Measurements from ENCODE around the gene PISD.

Gene PISD

GRCh38 chr22:31637891-31638618, 24.0 kb downstream of the PISD start:
- Histone ChIP-seq H3K4me1 (ENCODE audit: control insufficient read depth in 2 of 2, insufficient read depth in 2 of 2, low read length in 2 of 2) (peaks cover 9 to 19% of the 10 kb centered on the region in 2 donors), H3K9ac (ENCODE audit: low read depth in 1 of 2, low read length in 2 of 2) (peak overlapping the region; percentile 19 to 24), H3K27me3 (ENCODE audit: control insufficient read depth in 2 of 2, insufficient read depth in 2 of 2, low read length in 2 of 2) (no peaks in the 10 kb centered on the region), H3K36me3 (ENCODE audit: control insufficient read depth in 2 of 2, insufficient read depth in 2 of 2, low read length in 2 of 2) (peaks cover 0 to 12% of the 10 kb centered on the region in 2 donors), H3K27ac (ENCODE audit: low read depth in 2 of 2, low read length in 2 of 2) (peak overlapping the region; percentile 42 to 81), H3K9me3 (ENCODE audit: control insufficient read depth in 2 of 2, low read length in 2 of 2) (no peaks in the 10 kb centered on the region), H3K4me3 (ENCODE audit: low read length in 2 of 2) (peak overlapping the region; percentile 10 to 54)

- Histone ChIP-seq H3K36me3 (ENCODE audit: control insufficient read depth in 2 of 2, insufficient read depth in 2 of 2, low read length in 2 of 2) (peaks cover 0 to 12% of the 10 kb centered on the region in 2 donors), H3K9me3 (ENCODE audit: control insufficient read depth in 2 of 2, low read length in 2 of 2) (no peaks in the 10 kb centered on the region), H3K4me3 (ENCODE audit: low read length in 2 of 2) (peak overlapping the region in 1 of 2 donors; percentile 54), H3K4me1 (ENCODE audit: control insufficient read depth in 2 of 2, insufficient read depth in 2 of 2, low read length in 2 of 2) (peaks cover 9 to 19% of the 10 kb centered on the region in 2 donors), H3K27ac (ENCODE audit: low read depth in 2 of 2, low read length in 2 of 2) (peak overlapping the region; percentile 42 to 81), H3K27me3 (ENCODE audit: control insufficient read depth in 2 of 2, insufficient read depth in 2 of 2, low read length in 2 of 2) (no peaks in the 10 kb centered on the region), H3K9ac (ENCODE audit: low read depth in 1 of 2, low read length in 2 of 2) (peak overlapping the region in 1 of 2 donors; percentile 41)
Measured at GRCh38 chr22:31637447-31637890, 24.5 kb downstream of the PISD start.

GRCh38 chr22:31635638-31636306, 26.2 kb downstream of the PISD start:
- Histone ChIP-seq H3K4me3 (ENCODE audit: low read length in 2 of 2) (no peak overlapping the region), H3K27me3 (ENCODE audit: control insufficient read depth in 2 of 2, insufficient read depth in 2 of 2, low read length in 2 of 2) (no peaks in the 10 kb centered on the region), H3K9me3 (ENCODE audit: control insufficient read depth in 2 of 2, low read length in 2 of 2) (no peaks in the 10 kb centered on the region), H3K27ac (ENCODE audit: low read depth in 2 of 2, low read length in 2 of 2) (peak overlapping the region in 1 of 2 donors; percentile 16), H3K4me1 (ENCODE audit: control insufficient read depth in 2 of 2, insufficient read depth in 2 of 2, low read length in 2 of 2) (peaks cover 14 to 27% of the 10 kb centered on the region in 2 donors), H3K36me3 (ENCODE audit: control insufficient read depth in 2 of 2, insufficient read depth in 2 of 2, low read length in 2 of 2) (peaks cover 0 to 6% of the 10 kb centered on the region in 2 donors), H3K9ac (ENCODE audit: low read depth in 1 of 2, low read length in 2 of 2) (no peak overlapping the region)

GRCh38 chr22:31631436-31631835, 30.6 kb downstream of the PISD start:
- peaks cover 0 to 3% of the 10 kb centered on the region in 2 donors for H3K36me3 ChIP-seq (ENCODE audit: control insufficient read depth in 2 of 2, insufficient read depth in 2 of 2, low read length in 2 of 2)
- H3K4me3 ChIP-seq (ENCODE audit: low read length in 2 of 2), result peak overlapping the region; percentile 67 to 76
- H3K9me3 ChIP-seq (ENCODE audit: control insufficient read depth in 2 of 2, low read length in 2 of 2), result no peaks in the 10 kb centered on the region
- H3K4me1 ChIP-seq (ENCODE audit: control insufficient read depth in 2 of 2, insufficient read depth in 2 of 2, low read length in 2 of 2), result peaks cover 25 to 36% of the 10 kb centered on the region in 2 donors
- H3K9ac ChIP-seq (ENCODE audit: low read depth in 1 of 2, low read length in 2 of 2), result no peak overlapping the region
- H3K27ac ChIP-seq (ENCODE audit: low read depth in 2 of 2, low read length in 2 of 2), result peak overlapping the region in 1 of 2 donors; percentile 76
- no peaks in the 10 kb centered on the region for H3K27me3 ChIP-seq (ENCODE audit: control insufficient read depth in 2 of 2, insufficient read depth in 2 of 2, low read length in 2 of 2)

- Histone ChIP-seq H3K36me3 (ENCODE audit: control insufficient read depth in 2 of 2, insufficient read depth in 2 of 2, low read length in 2 of 2) (peaks cover 0 to 3% of the 10 kb centered on the region in 2 donors), H3K9ac (ENCODE audit: low read depth in 1 of 2, low read length in 2 of 2) (peak overlapping the region; percentile 63 to 65), H3K9me3 (ENCODE audit: control insufficient read depth in 2 of 2, low read length in 2 of 2) (no peaks in the 10 kb centered on the region), H3K27me3 (ENCODE audit: control insufficient read depth in 2 of 2, insufficient read depth in 2 of 2, low read length in 2 of 2) (no peaks in the 10 kb centered on the region), H3K4me1 (ENCODE audit: control insufficient read depth in 2 of 2, insufficient read depth in 2 of 2, low read length in 2 of 2) (peaks cover 30 to 43% of the 10 kb centered on the region in 2 donors), H3K27ac (ENCODE audit: low read depth in 2 of 2, low read length in 2 of 2) (peak overlapping the region; percentile 60 to 76), H3K4me3 (ENCODE audit: low read length in 2 of 2) (peak overlapping the region; percentile 67 to 76)
Measured at GRCh38 chr22:31630331-31631329, 31.4 kb downstream of the PISD start.

GRCh38 chr22:31629741-31630184, 32.3 kb downstream of the PISD start:
- H3K27me3 ChIP-seq (ENCODE audit: control insufficient read depth in 2 of 2, insufficient read depth in 2 of 2, low read length in 2 of 2), result no peaks in the 10 kb centered on the region
- H3K36me3 ChIP-seq (ENCODE audit: control insufficient read depth in 2 of 2, insufficient read depth in 2 of 2, low read length in 2 of 2), result peaks cover 0 to 3% of the 10 kb centered on the region in 2 donors
- H3K27ac ChIP-seq (ENCODE audit: low read depth in 2 of 2, low read length in 2 of 2), result peak overlapping the region; percentile 23 to 76
- peak overlapping the region; percentile 63 to 65 for H3K9ac ChIP-seq (ENCODE audit: low read depth in 1 of 2, low read length in 2 of 2)
- H3K4me3 ChIP-seq (ENCODE audit: low read length in 2 of 2), result peak overlapping the region; percentile 67 to 76
- peaks cover 28 to 41% of the 10 kb centered on the region in 2 donors for H3K4me1 ChIP-seq (ENCODE audit: control insufficient read depth in 2 of 2, insufficient read depth in 2 of 2, low read length in 2 of 2)
- no peaks in the 10 kb centered on the region for H3K9me3 ChIP-seq (ENCODE audit: control insufficient read depth in 2 of 2, low read length in 2 of 2)

- Histone ChIP-seq H3K27ac (ENCODE audit: low read depth in 2 of 2, low read length in 2 of 2) (no peak overlapping the region), H3K9ac (ENCODE audit: low read depth in 1 of 2, low read length in 2 of 2) (no peak overlapping the region), H3K4me1 (ENCODE audit: control insufficient read depth in 2 of 2, insufficient read depth in 2 of 2, low read length in 2 of 2) (peaks cover 28 to 39% of the 10 kb centered on the region in 2 donors), H3K27me3 (ENCODE audit: control insufficient read depth in 2 of 2, insufficient read depth in 2 of 2, low read length in 2 of 2) (no peaks in the 10 kb centered on the region), H3K36me3 (ENCODE audit: control insufficient read depth in 2 of 2, insufficient read depth in 2 of 2, low read length in 2 of 2) (peaks cover 2 to 4% of the 10 kb centered on the region in 2 donors), H3K9me3 (ENCODE audit: control insufficient read depth in 2 of 2, low read length in 2 of 2) (no peaks in the 10 kb centered on the region), H3K4me3 (ENCODE audit: low read length in 2 of 2) (peak overlapping the region in 1 of 2 donors; percentile 67)
Measured at GRCh38 chr22:31628969-31629708, 32.9 kb downstream of the PISD start.

GRCh38 chr22:31628362-31628761, 33.7 kb downstream of the PISD start:
- Histone ChIP-seq H3K4me1 (ENCODE audit: control insufficient read depth in 2 of 2, insufficient read depth in 2 of 2, low read length in 2 of 2) (peaks cover 28 to 32% of the 10 kb centered on the region in 2 donors), H3K9me3 (ENCODE audit: control insufficient read depth in 2 of 2, low read length in 2 of 2) (no peaks in the 10 kb centered on the region), H3K9ac (ENCODE audit: low read depth in 1 of 2, low read length in 2 of 2) (no peak overlapping the region), H3K27ac (ENCODE audit: low read depth in 2 of 2, low read length in 2 of 2) (no peak overlapping the region), H3K36me3 (ENCODE audit: control insufficient read depth in 2 of 2, insufficient read depth in 2 of 2, low read length in 2 of 2) (peaks cover 2 to 5% of the 10 kb centered on the region in 2 donors), H3K4me3 (ENCODE audit: low read length in 2 of 2) (no peak overlapping the region), H3K27me3 (ENCODE audit: control insufficient read depth in 2 of 2, insufficient read depth in 2 of 2, low read length in 2 of 2) (no peaks in the 10 kb centered on the region)

GRCh38 chr22:31627223-31627731, 34.7 kb downstream of the PISD start:
- no peak overlapping the region for H3K4me3 ChIP-seq (ENCODE audit: low read length in 2 of 2)
- H3K4me1 ChIP-seq (ENCODE audit: control insufficient read depth in 2 of 2, insufficient read depth in 2 of 2, low read length in 2 of 2), result peaks cover 28 to 32% of the 10 kb centered on the region in 2 donors
- H3K36me3 ChIP-seq (ENCODE audit: control insufficient read depth in 2 of 2, insufficient read depth in 2 of 2, low read length in 2 of 2), result peaks cover 2 to 5% of the 10 kb centered on the region in 2 donors
- no peaks in the 10 kb centered on the region for H3K27me3 ChIP-seq (ENCODE audit: control insufficient read depth in 2 of 2, insufficient read depth in 2 of 2, low read length in 2 of 2)
- H3K27ac ChIP-seq (ENCODE audit: low read depth in 2 of 2, low read length in 2 of 2), result no peak overlapping the region
- no peaks in the 10 kb centered on the region for H3K9me3 ChIP-seq (ENCODE audit: control insufficient read depth in 2 of 2, low read length in 2 of 2)
- H3K9ac ChIP-seq (ENCODE audit: low read depth in 1 of 2, low read length in 2 of 2), result no peak overlapping the region

Data from mucosa of rectum (tissue), 2 donors.